ENCODE data around the gene SIVA1. TPM values are rescaled to one million over a fixed set of nuclear protein-coding genes. Genes with fewer than 3 reads are reported as not detected.

Gene SIVA1
- total RNA-seq, 4 donors from 2014 or later = 149 to 282 (median 201) TPM

GRCh38 chr14:104706733-104707607, 46.0 kb upstream of the SIVA1 start:
- TF ChIP-seq CTCF (IDR thresholded peaks at IDR 0.05) (no peak), POLR2A (IDR thresholded peaks at IDR 0.05) (no peak)
- Histone ChIP-seq H3K36me3 (peaks cover 23 to 77% (median 42%) of the 10 kb centered on the region in 3 donors), H3K9me3 (no peaks in the 10 kb centered on the region), H3K27me3 (no peaks in the 10 kb centered on the region), H3K27ac (no peak overlapping the region), H3K4me3 (no peak overlapping the region), H3K4me1 (peaks cover 0 to 25% (median 0%) of the 10 kb centered on the region in 3 donors)
- WGBS, 2 donors = 47 to 73% methylated on average over 2 to 8 of the region's 28 CpGs
- intact Hi-C loops (cut with DNase I) = no loop called here
- no peak for DNase-seq

GRCh38 chr14:104707608-104708595, 45.0 kb upstream of the SIVA1 start:
- Histone ChIP-seq H3K9me3 (no peaks in the 10 kb centered on the region), H3K4me1 (peaks cover 0 to 22% (median 0%) of the 10 kb centered on the region in 3 donors), H3K27me3 (no peaks in the 10 kb centered on the region), H3K27ac (no peak overlapping the region), H3K4me3 (no peak overlapping the region), H3K36me3 (peaks cover 23 to 77% (median 48%) of the 10 kb centered on the region in 3 donors)
- WGBS, 2 donors = 27 to 96% methylated on average over 4 to 7 of the region's 34 CpGs
- TF ChIP-seq POLR2A (IDR thresholded peaks at IDR 0.05) (no peak), CTCF (IDR thresholded peaks at IDR 0.05) (no peak)
- no peak for DNase-seq
- intact Hi-C loops (cut with DNase I) = no loop called here

GRCh38 chr14:104708606-104709268, 44.2 kb upstream of the SIVA1 start:
- H3K27ac ChIP-seq = no peak overlapping the region
- H3K36me3 ChIP-seq = peaks cover 20 to 77% (median 48%) of the 10 kb centered on the region in 3 donors
- H3K4me3 ChIP-seq = no peak overlapping the region
- peak; percentile 94 to 99 (median 96) for TF ChIP-seq CTCF (IDR thresholded peaks at IDR 0.05)
- no peak for TF ChIP-seq POLR2A (IDR thresholded peaks at IDR 0.05)
- peaks cover 0 to 22% (median 0%) of the 10 kb centered on the region in 3 donors for H3K4me1 ChIP-seq
- WGBS, 2 donors = 54% methylated on average over 7 of the region's 20 CpGs; no CpG with 5 or more reads in 1 of the 2 donors
- H3K9me3 ChIP-seq = no peaks in the 10 kb centered on the region
- DNase-seq = no peak
- intact Hi-C loops (cut with DNase I) = no loop called here
- no peaks in the 10 kb centered on the region for H3K27me3 ChIP-seq

GRCh38 chr14:104709387-104710039, 43.4 kb upstream of the SIVA1 start:
- intact Hi-C loops (cut with DNase I) = no loop called here
- no peak for DNase-seq
- H3K36me3 ChIP-seq = peaks cover 22 to 77% (median 48%) of the 10 kb centered on the region in 3 donors
- H3K9me3 ChIP-seq = no peaks in the 10 kb centered on the region
- no peak overlapping the region for H3K27ac ChIP-seq
- TF ChIP-seq CTCF (IDR thresholded peaks at IDR 0.05) = no peak
- TF ChIP-seq POLR2A (IDR thresholded peaks at IDR 0.05) = no peak
- H3K27me3 ChIP-seq = no peaks in the 10 kb centered on the region
- peaks cover 0 to 22% (median 0%) of the 10 kb centered on the region in 3 donors for H3K4me1 ChIP-seq
- H3K4me3 ChIP-seq = no peak overlapping the region
- WGBS, 2 donors = 73 to 84% methylated on average over 3 to 18 of the region's 18 CpGs

Measured in esophagus squamous epithelium (tissue), 5 donors.